ENCODE measurements around the gene STUM.

Gene STUM

GRCh38 chr1:226545836-226546596 is 2.5 kb upstream of the STUM start:
- no peak overlapping the region for H3K4me3 ChIP-seq (ENCODE audit: low read length)
- no peak for DNase-seq (ENCODE audit: low read depth)
- TF ChIP-seq, protein P1, sequence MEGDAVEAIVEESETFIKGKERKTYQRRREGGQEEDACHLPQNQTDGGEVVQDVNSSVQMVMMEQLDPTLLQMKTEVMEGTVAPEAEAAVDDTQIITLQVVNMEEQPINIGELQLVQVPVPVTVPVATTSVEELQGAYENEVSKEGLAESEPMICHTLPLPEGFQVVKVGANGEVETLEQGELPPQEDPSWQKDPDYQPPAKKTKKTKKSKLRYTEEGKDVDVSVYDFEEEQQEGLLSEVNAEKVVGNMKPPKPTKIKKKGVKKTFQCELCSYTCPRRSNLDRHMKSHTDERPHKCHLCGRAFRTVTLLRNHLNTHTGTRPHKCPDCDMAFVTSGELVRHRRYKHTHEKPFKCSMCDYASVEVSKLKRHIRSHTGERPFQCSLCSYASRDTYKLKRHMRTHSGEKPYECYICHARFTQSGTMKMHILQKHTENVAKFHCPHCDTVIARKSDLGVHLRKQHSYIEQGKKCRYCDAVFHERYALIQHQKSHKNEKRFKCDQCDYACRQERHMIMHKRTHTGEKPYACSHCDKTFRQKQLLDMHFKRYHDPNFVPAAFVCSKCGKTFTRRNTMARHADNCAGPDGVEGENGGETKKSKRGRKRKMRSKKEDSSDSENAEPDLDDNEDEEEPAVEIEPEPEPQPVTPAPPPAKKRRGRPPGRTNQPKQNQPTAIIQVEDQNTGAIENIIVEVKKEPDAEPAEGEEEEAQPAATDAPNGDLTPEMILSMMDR (conservative IDR thresholded peaks at IDR 0.05; ENCODE audit: low read depth, low read length), result no peak

DNA sequence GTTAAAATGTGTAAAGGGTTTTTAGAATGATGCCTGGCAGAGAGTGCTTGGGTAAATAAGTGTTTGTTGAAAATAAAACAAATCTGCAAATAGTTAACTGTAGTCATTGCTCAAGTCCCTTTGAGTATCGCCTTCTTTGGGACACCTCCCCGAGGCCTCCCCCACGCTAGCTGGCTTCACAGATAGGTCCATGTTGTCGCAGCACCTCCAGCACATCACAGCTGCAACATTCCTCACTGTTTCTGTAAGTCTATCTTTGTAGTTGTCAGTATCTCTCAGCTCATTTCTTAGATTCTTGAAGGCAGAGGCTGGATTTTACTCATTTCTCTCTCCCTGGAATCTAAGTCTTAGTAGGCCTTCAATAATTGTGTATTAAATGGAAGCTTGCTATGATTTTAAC is 1.6 kb upstream of the STUM start:
- TF ChIP-seq, protein P1 (conservative IDR thresholded peaks at IDR 0.05; ENCODE audit: low read depth, low read length), result no peak
- no peak for DNase-seq (ENCODE audit: low read depth)
- no peak overlapping the region for H3K4me3 ChIP-seq (ENCODE audit: low read length)

- TF ChIP-seq, protein P1 (conservative IDR thresholded peaks at IDR 0.05; ENCODE audit: low read depth, low read length), result peak; percentile 97
- peak; percentile 52 for DNase-seq (ENCODE audit: low read depth)
- no peak overlapping the region for H3K4me3 ChIP-seq (ENCODE audit: low read length)
Observed at GRCh38 chr1:226547754-226548191, 791 bp upstream of the STUM start.

GRCh38 chr1:226549094-226549936 is 751 bp downstream of the STUM start:
- TF ChIP-seq, protein P1 (conservative IDR thresholded peaks at IDR 0.05; ENCODE audit: low read depth, low read length), result no peak
- peak overlapping the region; percentile 4 for H3K4me3 ChIP-seq (ENCODE audit: low read length)
- DNase-seq (ENCODE audit: low read depth), result no peak

DNA sequence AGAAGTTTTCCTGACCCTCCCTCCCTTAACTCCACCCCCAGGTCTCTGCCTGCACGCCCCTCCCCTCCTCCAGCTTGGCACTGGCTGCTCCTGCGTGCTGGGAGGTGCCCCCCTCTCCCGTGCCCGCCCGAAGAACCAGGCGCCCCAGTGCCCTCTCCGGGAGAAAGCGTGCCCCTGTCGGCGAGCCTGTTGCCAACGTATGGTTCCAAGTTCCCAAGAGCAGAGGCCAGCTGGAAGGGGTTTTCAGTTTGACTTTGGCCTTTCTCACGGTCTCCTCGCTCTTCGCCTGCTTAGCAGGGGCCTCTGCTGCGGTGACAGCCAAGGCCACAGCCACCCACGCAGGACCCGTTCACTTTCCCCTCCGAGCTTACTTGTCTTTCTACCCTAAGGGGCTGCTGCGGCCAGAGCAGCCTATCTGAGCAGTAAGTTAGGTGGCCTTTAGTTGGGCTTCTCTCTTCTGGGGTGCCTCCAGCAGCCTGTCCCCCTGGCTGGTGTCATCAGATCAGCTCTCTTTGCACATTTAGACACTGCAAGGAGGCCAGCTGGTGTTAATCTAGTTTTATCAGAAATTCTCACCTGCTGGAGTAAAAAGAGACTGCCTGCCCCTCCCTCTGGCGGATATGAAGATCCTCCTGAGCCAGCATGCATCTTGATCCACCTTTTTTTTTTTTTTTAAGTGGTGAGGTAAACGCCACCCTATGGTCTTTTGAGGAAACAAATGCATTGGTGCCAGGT is 1.5 kb downstream of the STUM start:
- H3K4me3 ChIP-seq (ENCODE audit: low read length), result no peak overlapping the region
- TF ChIP-seq, protein P1 (conservative IDR thresholded peaks at IDR 0.05; ENCODE audit: low read depth, low read length), result no peak
- DNase-seq (ENCODE audit: low read depth), result no peak

GRCh38 chr1:226550672-226551041 is 2.1 kb downstream of the STUM start:
- H3K4me3 ChIP-seq (ENCODE audit: low read length), result no peak overlapping the region
- TF ChIP-seq, protein P1 (conservative IDR thresholded peaks at IDR 0.05; ENCODE audit: low read depth, low read length), result no peak

More at GRCh38 chr1:226550672-226551041, 2.1 kb downstream of the STUM start:
- no peak for DNase-seq (ENCODE audit: low read depth)
